Anterior cingulate cortex (tissue), 58 donors: ENCODE data around the gene ATP1A3.

Experiments
- DNase-seq, 58 donors: peaks; one replicate each; lab custom pipeline; 2025; lab: John Stamatoyannopoulos, UW

ATP1A3 gene

DNA sequence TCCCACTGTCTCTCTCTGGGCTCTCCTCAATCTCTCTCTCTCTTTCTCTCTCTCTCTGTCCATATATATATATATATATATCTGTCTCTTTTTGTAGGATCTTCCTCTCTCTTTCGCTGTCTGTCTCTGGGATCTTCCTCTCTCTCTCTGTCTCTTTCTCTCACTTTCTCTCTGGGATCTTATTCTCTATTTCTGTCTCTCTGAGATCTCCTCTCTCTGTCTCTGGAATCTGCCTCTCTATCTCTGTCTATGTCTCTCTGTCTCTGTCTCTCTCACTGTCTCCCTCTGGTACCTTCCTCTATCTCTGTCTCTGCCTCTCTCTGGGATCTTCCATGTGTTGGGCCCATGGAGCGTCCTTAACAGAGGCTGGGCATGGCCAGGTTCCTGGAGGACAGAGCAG, 3.4 kb downstream of the ATP1A3 start:
- no peak for DNase-seq

DNA sequence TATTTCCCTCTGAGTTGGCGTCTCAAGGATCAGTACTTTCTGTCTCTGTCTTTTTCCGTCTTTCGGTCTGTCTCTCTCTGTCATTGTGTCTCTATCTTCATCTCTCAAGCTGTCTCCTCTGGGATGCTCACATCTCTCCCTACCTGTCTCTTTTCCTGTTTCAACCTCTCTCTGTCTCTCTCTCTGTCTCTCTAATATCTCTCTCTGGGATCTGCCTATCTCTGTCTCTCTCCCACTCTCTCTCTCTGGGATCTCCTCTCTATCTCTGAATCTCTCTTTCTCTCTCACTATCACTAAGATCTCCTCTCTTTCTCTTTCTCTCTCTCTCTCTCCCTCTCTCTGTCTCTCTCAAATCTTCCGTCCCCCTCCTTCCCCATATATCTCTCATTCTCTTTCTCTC, 4.0 kb downstream of the ATP1A3 start:
- DNase-seq = no peak

DNA sequence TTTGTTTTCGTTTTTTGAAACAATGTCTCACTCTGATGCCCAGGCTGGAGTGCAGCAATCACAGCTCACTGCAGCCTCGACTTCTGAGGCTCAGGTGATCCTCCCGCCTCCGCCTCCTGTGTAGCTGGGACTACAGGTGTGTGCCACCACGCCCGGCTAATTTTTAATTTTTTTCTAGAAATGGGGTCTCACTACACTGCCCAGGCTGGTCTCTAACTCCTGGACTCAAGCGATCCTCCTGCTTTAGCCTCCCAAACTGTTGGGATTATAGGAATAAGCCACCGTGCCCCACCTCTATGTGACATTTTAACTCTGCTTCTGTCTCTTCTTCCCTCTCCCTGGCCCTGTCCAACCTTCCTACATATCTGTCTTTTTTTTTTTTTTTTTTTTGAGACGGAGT, 5.1 kb downstream of the ATP1A3 start:
- no peak for DNase-seq

DNA sequence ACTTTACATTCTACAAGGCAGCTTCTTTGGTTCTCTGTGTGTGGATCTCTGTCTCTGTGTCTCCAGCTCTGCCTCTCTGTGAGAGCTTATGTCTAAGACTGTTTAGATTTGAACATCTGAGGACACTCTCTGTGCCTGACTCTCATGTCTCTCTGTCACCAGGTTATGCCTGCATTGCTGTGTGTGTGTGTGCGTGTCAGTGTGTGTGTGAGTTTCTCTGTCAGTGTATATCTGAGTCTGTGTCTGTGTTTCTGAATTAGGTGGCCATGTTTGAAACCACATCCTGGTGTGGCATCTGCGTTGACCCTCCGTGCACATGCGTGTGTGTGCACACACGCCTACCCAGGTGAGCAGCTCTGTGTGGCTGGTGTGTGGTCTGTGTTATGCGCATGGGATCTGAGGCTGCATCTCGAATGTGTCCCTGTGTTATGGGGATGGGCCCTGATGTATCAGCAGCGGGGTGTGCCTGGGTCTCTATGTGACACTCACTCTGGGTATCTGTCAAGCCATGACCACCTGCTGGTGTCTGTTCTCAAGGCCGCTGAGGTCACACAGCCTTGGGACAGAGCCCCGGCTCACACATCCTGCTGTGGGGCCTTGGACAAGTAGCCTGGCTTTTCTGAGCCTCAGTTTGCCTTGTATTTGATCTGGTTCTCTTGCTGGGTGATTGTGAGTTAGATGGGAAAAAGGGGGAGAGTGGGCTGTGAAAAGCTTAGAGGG, 6.7 kb downstream of the ATP1A3 start:
- DNase-seq = no peak

DNA sequence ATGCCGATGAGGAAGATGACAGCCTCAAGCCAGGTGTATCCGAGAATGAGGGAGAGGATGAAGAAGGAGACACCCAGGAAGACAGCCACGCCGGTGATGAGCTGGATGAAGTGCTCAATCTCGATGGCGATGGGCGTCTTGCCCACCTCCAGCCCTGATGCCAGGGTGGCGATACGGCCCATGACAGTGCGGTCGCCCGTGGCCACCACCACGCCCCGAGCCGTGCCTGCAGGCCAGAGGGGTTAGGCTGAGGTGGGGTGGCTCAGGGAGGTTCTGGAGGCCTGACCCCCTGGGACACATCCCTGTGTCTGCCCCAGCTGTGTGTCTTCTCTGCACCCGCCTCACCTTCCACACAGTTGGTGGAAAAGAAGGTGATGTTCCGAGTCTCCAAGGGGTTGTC, 9.1 kb downstream of the ATP1A3 start:
- DNase-seq = no peak

DNA sequence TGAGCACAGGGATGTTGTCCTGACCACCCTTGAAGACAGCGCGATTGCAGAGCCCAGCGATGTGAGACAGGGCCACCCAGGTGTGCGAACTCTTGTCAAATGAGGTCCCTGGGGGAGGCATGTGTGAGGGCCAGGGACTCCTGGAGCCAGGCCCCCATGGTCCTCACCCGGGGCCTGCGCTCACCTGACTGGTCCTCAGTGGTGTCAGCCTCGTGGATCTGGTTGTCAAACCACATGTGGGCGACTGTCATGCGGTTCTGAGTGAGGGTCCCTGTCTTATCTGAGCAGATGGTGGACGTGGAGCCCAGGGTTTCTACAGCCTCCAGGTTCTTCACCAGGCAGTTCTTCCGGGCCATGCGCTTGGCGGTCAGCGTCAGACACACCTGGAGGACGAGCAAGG, 12.3 kb downstream of the ATP1A3 start:
- DNase-seq = no peak

DNA sequence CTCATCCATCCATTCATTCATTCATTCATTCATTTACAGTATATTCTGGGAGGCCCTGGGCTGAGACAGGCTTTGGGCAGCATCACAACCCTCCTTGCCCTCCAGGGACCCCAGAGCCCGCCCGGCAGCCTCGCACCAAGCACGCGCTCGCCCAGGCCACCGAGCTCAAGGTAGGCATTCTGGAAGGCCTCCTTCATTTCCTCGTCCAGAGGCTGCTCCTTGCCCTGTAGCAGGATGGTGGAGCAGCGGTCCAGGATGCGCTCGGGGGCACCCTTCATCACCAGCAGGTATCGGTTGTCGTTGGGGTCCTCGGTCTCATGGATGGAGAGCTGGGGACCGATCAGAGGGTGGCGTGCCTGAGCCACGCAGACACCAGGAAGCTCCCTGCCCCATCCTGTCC, 15.6 kb downstream of the ATP1A3 start:
- no peak for DNase-seq

DNA sequence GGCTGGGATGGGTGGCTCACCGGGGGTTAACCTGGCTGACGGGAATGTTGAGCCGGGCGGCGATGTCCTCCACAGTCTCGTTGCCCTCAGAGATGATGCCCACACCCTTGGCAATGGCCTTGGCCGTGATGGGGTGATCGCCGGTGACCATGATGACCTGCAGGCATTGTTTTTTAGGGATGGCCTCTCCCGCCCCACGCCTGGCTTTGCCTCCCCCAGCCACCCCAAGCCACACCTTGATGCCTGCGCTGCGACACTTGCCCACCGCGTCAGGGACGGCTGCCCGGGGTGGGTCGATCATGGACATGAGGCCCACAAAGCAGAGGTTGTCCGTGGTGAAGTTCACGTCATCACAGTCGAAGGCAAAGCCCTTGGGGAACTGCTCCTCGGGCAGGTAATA, 16.1 kb downstream of the ATP1A3 start:
- no peak for DNase-seq

DNA sequence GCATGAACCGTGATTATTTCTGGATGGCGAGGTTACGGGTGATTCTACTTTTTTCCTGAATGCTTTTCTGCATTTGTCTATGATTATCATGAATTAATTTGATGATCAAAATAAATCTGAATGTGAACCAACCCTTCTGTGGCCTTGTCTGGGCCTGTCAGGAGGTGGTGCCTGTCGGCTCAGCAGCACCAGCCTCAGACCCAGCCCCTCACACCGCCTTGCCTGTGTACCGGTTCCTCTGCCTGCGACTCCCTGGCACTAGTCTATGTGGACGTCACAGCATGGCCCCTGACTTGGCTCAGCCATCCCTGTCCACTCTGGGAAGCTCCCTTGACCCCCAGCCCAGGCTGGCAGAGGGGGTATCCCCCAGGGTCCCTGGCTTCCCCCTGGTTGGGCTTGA, 19.4 kb downstream of the ATP1A3 start:
- no peak for DNase-seq

DNA sequence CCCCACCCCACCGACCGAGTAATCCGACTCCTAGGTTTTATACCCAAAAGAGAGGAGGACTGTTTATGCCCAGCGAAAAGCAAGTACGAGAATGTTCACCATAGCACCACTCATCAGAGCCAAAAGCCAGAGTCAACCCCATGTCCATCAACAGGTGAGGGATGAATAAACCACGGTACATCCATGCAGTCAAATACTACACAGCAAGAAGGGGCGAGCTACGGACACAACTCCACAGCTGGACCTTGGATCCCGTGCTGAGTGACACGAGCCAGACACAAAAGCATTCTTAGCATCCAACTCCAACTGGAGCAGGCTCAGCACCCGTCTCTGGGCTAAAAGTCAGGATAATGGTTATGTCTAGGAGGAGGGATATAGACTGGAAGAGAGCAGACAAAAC, 22.7 kb downstream of the ATP1A3 start:
- DNase-seq = no peak

DNA sequence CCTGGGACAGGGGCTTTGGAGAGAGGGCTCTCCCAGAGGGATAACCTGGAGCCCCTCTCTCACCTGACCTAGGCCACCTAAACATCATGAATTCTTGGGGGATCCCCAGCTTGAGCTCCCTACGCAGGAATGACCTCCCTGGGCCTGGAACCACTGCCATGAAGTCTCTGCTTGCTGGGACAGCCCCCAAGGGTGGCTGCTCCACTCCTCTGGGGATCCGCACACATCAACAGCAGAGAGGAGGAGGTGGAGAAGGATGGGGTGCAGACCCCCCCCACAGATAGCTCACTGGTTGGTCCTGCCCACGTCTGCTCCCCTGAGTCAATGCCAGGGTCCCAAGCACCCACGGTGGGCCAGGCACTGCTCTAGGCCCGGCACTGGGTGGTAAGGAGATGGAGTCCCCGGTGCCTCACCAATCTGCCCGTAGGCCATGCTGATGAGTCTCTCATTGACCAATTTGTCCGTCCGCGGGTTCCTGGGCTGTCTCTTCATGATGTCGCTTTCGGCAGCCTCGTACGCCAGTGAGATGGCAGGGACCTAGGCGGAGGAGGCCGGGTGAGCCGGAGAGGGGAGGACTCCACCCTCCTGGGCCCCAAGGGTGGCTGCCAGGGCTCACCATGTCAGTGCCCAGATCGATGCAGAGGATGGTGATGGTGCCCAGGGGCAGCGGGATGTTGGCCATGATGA, 24.1 kb downstream of the ATP1A3 start:
- DNase-seq = no peak

DNA sequence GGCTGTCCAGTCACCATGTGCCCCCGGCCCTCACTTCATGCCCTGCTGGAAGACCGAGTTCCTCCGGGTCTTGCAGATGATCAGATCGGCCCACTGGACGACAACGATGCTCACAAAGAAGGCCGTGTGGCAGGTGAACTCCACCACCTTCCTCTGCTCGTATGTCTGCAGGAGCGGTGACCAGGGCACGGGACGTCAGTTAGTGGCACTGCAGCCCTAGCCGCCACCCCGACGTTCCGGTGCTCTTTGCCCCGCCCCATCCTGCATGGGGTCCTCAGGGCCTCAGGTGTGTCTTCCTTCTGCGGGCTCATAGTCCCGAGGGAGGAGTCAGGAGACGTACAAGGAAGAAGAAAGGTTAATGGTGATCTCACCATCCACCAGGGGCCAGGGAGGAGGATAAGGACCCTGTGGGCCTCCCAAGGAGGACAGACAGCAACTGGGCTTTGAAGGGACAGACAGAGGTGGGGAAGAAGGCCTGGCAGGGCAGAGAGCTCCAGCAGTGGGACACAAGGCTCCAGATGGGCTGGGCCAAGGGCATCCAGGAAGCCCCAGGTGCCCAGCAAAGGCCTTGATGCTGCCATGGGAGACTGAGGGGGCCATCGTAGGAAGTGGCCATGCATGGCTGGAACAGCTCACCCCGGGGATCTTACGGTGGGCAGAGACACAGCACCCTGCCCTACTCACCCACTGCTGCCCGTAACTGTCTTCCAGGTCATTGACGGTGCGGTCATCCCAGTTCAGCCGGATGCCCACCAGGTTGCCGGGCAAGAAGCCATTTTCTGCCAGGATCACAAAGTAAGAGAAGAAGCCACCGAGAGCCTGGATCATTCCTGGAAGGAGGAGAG, 25.1 kb downstream of the ATP1A3 start:
- no peak for DNase-seq

DNA sequence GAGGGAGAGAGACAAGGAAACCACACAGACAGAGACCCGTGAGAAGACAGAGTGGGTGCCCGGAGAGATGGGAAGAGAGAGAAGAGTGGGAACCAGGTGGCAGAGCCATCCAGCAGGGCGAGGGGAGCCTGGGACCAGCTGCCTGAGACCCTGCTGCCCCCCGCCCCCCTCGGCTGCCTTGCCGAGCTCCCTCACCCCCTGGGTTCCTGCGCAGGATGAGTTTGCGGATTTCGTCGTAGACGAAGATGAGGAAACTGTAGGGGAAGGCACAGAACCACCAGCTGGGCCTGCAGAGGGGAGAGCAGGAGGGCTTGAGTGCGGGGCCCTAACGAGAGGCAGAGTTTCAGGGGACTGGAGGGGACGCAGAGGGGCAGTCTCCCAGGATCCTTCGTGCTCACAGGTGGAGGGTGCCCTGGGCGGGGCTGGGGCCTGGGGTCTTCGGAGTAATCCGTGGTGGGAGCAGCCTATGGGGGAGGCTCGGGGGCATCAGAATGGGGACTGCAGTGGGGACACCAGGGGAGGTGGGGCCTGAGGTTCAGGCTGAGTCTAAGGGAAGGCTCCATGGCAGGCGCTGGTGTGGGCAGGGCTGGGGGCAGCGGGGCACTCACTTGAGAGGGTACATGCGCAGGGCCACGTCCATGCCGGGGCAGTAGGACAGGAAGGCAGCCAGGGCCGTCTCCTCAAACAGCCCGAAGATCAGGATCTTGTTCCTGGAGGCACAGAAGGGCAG, 26.8 kb downstream of the ATP1A3 start:
- DNase-seq = no peak

DNA sequence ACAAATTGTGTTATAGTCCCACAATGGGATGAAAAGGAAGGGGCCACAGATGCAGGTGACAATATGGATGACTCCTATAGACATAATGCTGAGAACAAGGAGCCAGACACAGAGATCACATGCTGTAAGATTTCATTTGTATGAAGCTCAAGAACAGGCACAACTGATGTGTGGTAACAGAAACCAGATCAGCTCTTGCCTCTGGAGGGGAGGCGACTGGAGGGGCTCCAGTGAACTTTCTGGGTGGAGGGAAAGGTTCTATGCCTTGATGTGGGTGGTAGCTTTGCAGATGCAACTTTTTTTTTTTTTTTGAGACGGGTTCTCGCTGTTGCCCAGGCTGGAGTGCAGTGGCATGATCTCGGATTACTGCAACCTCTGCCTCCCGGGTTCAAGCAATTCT, 28.9 kb downstream of the ATP1A3 start:
- DNase-seq = no peak

DNA sequence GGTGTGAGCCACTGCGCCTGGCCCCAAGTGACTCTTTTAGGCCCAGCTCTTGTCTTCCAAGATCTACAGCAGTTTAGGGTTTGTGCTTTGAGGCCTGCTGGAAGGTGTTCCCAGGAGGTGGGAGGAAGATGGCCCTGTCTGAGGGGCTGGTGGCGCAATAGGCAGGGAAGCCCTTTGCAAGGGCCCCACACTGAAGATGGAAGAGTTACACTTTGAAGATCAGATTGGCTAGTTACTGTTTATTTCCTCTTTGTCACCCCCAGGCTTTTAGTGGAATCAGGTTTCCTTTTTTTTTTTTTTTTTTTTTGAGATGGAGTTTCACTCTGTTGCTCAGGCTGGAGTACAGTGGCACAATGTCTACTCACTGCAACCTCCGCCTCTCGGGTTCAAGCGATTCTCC, 33.1 kb downstream of the ATP1A3 start:
- no peak for DNase-seq

DNA sequence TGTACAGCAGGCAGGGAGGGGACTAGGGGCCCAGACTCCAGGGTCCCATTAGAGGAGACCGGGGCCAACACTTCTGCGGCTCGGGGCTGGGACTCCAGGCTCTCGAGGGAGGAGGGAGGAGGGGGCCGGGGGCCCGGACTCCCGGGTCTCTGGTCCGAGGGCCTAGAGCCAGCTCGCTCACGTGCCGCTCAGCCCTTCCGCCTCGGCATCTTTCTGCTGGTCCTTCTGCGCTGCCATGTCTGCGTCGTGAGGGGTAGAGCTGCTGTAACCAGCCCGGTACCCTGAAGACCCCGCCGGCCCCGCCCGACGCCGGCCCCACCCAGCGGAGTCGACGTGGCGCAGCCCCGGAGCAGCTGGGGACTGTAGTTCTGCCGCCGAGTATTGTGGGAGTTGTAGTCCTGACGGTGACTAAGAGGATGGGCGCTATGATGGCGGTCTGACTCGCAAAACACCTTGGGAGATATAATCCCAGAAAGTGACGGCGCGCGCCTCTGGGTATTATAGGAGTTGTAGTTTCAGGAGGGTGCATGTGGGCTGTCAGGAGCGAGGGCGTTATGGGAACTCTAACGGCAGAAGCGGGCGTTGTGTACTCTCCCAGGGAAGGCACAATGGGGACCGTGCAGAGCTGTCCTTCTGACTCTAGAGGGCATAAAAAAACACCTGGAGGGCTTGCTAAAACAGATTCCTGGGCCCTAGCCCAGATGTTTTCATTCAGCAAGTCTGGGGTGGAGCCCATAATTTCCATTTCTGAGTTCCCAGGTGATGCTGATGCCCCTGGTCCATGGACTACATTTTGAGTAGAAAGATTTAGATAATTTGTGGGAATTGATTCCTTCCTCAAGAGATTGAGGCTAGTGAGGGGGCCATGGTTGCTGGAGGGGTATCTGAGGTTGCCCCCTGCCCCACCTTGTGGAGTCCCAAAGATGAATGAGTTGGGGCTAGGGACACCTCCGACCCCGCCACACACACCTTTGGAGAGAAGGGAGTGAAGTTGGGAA, 34.7 kb downstream of the ATP1A3 start, which contains the start of gene RABAC1:
TSS of gene RABAC1 (minus strand) at position 266 of the 998 bp plus-strand sequence. CDS start at position 237, 29 bp downstream.
- peak; percentile 49 to 95 (median 85) for DNase-seq

DNA sequence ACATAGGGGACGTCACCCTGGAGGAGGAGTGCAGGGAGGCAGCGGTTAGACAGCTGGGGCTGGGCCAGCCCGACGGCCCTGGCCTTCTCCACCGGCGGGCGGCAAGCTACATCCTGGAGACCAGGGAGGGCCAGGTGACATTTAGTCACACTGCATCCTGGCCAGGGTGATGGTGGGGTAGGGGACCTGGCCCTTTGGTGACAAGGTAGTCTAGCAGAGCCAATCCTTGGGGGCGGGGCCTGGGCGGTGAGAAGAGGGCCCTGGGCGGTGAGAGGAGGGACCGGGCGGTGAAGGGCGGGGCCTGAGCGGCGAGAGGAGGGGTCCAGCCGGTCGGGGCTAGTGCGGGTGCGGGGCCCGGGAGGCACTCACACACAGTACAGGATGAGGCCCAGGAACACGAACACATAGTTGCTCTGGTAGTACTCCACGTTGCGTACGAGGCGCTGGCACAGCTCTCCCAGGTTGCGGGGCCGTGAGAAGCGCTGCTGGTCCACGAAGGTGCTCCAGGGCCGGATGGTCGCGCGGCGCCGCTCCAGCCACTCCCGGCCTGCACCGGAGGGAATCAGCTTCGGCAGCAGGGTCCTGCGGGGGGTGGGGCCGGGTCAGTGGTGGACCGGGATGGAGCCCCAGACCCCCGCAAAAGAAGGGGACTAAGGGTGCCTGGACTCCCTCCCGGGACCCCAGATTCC, 35.5 kb downstream of the ATP1A3 start:
- DNase-seq = peak in 52 of 58 donors; percentile 1 to 68 (median 29)

DNA sequence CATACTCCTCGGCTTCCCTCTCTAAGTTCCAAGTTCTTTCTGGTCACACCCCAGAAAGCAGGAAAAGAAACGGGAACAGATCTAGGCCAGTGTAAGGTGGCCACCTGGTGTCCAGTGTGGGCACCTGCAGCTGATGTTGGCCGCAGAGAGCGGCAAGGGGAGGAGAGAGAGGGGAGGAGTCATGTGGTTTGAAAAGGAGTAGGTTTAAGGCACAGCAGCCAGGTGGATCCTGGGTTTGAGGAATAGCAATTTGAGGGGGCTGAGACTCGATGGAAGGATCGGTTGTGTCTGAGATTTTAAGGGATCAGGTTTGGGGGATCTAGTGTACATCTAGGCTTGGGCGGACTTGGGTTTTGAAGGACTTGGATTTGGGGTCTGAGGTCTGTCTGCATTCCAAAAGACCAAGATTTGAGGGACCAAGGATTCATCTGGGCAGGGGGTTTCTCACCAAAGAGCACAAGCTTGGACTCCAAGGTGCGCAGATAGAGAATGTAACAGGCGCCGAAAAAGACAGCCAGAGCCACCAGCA, 36.1 kb downstream of the ATP1A3 start:
- peak in 45 of 58 donors; percentile 2 to 80 (median 23) for DNase-seq
